AG04450 (cell line): Measurements from ENCODE around the gene SLC5A3. TPM values are rescaled to one million over a fixed set of nuclear protein-coding genes. Genes with fewer than 3 reads are reported as not detected.

Experiments used
- CTCF ChIA-PET: fragments of 300-600, 350-600 bp; formaldehyde crosslinking; extraction: SDS; loops from one replicate; lab custom pipeline; 2022; ENCODE audit warnings: antibody characterized with exemption, inconsistent platforms; lab: Charles Lee
- POLR2A ChIA-PET: fragments of 350-600 bp; formaldehyde crosslinking; extraction: SDS; loops from one replicate; lab custom pipeline; 2021; ENCODE audit warnings: antibody characterized with exemption, inconsistent platforms; lab: Yijun Ruan, JAX
- DNase-seq: peaks from one replicate; pipeline ENCODE4 v3.0.0-alpha.2; 2011; ENCODE audit warnings: low read depth, low spot score
- H3K27ac ChIP-seq: one replicate; pipeline ENCODE4 v1.5.1; 2012; ENCODE audit warnings: low read depth, low read length, control low read depth
- H3K27me3 ChIP-seq: one replicate; pipeline ENCODE4 v1.6.0; 2012; ENCODE audit warnings: low read length; ENCODE audit not compliant: control insufficient read depth, insufficient read depth
- H3K4me3 ChIP-seq: 2 replicates; pipeline ENCODE4 v1.5.1; 2011; ENCODE audit warnings: mild to moderate bottlenecking, low read depth, low read length, control low read depth
- H3K9me3 ChIP-seq: 2 replicates; pipeline ENCODE4 v1.5.1; 2012; ENCODE audit warnings: low read length; ENCODE audit not compliant: control insufficient read depth, insufficient read depth
- polyA plus RNA-seq: library from polyadenylated mRNA; depleted of rRNA; stranded (reverse); fragments of >200 nt; gene quantifications from 2 replicates; pipeline ENCODE4 v1.2.3, GENCODE V29; 2011
- TF ChIP-seq, protein P1 (sequence below): IDR thresholded peaks from 2 replicates; pipeline ENCODE4 v1.5.1; 2011; ENCODE audit warnings: low read depth, low read length, control low read depth, inconsistent platforms

SLC5A3 gene
- polyA plus RNA-seq, 1 experiment = 9.5 TPM

DNA sequence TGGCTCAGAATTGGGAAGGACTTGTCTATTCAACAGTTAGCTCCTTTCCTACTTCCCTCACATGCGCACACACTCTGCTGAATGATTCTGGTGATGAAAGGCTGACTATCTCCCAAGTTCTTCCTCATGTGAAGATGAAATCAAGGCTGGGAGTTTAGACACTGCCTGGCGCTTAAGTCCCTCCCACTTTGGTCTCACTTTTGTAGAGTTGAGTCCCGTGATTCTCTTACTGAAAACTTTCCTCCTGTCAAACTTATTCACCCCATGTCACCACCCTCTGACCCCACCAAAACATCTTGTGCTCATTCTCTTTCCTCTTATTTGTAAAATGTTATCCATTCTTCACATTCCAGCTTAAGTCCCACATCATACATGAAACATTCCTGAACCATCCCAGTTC is 8.4 kb upstream of the SLC5A3 start:
- TF ChIP-seq, protein P1, sequence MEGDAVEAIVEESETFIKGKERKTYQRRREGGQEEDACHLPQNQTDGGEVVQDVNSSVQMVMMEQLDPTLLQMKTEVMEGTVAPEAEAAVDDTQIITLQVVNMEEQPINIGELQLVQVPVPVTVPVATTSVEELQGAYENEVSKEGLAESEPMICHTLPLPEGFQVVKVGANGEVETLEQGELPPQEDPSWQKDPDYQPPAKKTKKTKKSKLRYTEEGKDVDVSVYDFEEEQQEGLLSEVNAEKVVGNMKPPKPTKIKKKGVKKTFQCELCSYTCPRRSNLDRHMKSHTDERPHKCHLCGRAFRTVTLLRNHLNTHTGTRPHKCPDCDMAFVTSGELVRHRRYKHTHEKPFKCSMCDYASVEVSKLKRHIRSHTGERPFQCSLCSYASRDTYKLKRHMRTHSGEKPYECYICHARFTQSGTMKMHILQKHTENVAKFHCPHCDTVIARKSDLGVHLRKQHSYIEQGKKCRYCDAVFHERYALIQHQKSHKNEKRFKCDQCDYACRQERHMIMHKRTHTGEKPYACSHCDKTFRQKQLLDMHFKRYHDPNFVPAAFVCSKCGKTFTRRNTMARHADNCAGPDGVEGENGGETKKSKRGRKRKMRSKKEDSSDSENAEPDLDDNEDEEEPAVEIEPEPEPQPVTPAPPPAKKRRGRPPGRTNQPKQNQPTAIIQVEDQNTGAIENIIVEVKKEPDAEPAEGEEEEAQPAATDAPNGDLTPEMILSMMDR = no peak
- DNase-seq = no peak
- H3K4me3 ChIP-seq = no peak overlapping the region
- H3K27ac ChIP-seq = no peak overlapping the region
- H3K27me3 ChIP-seq = peaks cover 3% of the 10 kb centered on the region
- ChIA-PET POLR2A (no interaction called here), CTCF (no interaction called here)
- no peaks in the 10 kb centered on the region; the same call in 1 of the 2 replicates for H3K9me3 ChIP-seq

DNA sequence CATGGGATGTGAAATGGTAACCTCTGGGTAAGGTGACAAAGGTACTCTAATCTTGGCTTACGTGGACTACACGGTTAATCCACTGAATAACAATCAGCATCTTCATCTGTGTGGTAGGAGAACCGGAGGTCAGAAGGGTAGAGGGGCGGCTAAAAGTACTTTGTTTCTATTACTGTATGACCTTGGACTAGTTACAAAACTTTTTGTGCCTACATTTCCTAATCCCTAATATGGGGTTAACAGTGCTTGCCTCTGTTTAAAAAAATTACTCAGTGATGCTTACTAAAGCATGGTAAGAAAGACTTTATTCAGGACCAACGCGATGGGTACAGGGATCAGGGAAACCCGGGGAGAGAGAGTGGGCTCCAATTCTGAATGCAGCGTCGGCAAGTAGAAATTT is 1.7 kb upstream of the SLC5A3 start:
- DNase-seq = no peak
- ChIA-PET CTCF (no interaction called here), POLR2A (no interaction called here)
- Histone ChIP-seq H3K27me3 (no peaks in the 10 kb centered on the region), H3K4me3 (no peak overlapping the region), H3K27ac (no peak overlapping the region), H3K9me3 (no peaks in the 10 kb centered on the region; the same call in 1 of the 2 replicates)
- TF ChIP-seq, protein P1 = no peak

DNA sequence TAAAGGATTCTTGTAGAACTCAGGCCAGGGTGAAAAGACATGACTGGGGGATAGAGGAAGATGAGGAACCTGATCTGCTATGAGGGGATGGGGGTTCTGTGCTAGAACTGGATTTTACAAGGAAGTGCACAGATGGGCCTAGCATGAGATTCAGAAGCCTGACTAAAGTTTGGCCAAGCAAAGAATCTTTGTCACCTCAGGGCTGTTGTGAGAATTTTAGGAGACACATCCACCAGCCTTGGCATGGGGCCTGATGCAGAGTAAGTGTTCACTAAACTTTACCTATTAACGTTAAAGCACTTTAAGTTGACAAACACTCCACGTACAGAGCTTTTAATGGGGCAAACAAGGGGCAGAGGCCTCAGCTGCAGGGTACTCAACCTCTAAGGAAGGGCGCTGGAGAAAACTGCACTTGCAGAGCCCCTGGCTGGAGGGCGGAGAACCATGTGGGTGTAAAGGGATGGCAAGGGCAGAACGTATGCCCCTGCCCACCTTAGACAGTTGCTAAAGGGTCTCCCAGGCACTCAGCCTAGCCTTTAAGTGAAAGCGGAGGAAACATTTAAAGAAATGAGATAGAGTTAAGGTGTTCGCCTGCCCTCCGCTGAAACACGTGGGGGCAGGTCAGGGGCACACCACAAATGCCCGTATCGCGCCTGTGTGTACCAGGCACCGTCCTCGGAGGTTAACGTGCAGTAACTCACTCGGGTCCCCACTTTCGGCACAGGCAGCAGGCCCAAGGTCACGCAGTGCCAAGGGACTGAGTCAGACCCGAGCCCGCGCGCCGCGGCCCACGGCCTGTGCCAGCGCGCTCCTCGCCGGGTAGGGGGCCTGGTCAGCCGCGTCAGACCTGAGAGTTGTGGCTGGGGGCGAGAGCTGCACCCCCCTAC is 990 bp upstream of the SLC5A3 start:
- Histone ChIP-seq H3K9me3 (no peaks in the 10 kb centered on the region), H3K4me3 (peak overlapping the region; percentile 58), H3K27ac (no peak overlapping the region), H3K27me3 (no peaks in the 10 kb centered on the region)
- TF ChIP-seq, protein P1 = no peak
- ChIA-PET CTCF (interaction anchor here (0.8 kb wide), 1 partner anchor 290 kb away, joined by 3 read pairs; no protein-coding TSS in a partner anchor), POLR2A (interaction anchor here (1.0 to 1.1 kb wide), 6 partner anchors 95 to 454 kb away, joined by 3 to 5 read pairs (median 3); no protein-coding TSS in a partner anchor)
- DNase-seq = no peak

DNA sequence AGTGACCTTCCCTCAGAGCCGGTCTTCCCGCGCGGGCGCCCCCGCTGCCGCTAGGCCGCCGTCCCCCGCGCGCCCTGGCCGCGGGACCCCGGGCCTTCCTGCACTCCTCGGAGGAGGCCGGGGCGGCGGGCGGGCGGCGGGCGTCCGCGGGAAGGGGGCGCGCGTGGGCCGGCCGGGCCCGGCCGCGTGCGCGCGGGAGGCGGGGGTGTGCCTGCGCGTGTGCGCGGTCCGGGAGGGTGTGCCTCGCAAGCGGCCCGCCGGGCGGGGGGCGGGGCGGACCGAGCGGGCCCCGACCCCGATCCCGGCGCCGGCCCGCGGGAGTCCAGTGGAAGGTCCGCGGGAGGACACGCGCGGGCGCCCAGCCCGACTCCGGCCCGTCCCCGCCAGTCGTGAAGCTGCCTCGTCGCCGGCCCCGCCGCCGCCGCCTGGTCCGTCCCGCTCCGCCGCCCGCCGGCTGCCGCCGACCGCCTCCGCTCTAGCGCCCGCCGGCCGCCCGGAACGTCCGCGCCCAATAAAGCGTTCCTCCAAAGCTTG is 438 bp downstream of the SLC5A3 start:
- Histone ChIP-seq H3K9me3 (no peaks in the 10 kb centered on the region), H3K4me3 (peak overlapping the region; percentile 86), H3K27ac (no peak overlapping the region), H3K27me3 (no peaks in the 10 kb centered on the region)
- TF ChIP-seq, protein P1 = no peak
- ChIA-PET POLR2A (interaction anchor here (0.7 to 1.8 kb wide), 4 partner anchors 98 to 274 kb away, joined by 3 to 4 read pairs (median 4); no protein-coding TSS in a partner anchor), CTCF (interaction anchor here (0.7 to 2.9 kb wide), 5 partner anchors 19 to 288 kb away, joined by 3 to 18 read pairs (median 6); no protein-coding TSS in a partner anchor)
- no peak for DNase-seq
